ACHN (cell line): Measurements from ENCODE around the gene GKN1.

ENCODE experiments used
- DNase-seq: peaks from one replicate; pipeline ENCODE4 v3.0.0-alpha.2; 2015
- in situ Hi-C: cut with HindIII; loops from 2 replicates; pipeline ENCODE4 v1.10.0; 2017; ENCODE audit warnings: low sequenced_read_pairs, low pct_ligation_motif_present, low pct_unique_long_range_greater_than_20kb

GKN1 gene

DNA sequence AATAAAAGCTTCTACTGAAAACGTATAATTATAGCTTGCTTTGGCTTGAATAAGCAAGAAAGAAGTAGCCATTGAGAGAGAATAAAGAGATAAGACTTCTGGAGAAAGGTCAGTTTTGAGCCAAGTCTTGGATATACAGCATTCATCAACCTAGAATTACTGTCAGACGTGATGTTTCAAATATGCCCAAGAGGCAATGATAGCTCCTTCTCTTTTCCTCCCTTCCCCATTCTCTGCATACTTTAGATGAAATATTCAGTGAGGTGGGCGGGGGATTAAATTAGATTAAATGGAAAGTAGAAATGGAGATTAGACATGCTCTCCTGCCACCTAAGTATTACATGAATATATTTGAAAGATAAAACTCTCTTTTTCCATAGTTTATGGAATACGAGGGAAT lies 47.3 kb downstream of the GKN1 start:
- in situ Hi-C loops, result no loop called here
- no peak for DNase-seq

DNA sequence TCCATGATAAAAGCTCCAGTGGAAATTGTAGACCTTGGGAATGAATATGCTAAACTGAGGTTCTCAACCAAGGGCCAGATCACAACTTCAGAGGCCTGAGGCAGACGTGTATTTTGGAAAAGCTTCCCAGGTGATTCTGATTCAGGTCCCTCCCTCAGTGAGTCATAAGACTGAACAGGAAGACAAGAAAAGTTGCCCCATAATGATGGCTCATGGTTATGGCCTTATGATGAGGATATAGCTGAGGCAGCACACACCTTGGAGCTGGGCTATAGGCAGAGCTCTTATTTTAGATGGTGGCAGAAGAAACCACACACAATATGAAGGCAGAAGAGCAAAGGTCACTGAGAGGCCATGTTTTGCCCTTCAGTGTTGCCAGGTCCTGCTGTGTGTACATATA lies 48.1 kb downstream of the GKN1 start:
- in situ Hi-C loops, result no loop called here
- no peak for DNase-seq

DNA sequence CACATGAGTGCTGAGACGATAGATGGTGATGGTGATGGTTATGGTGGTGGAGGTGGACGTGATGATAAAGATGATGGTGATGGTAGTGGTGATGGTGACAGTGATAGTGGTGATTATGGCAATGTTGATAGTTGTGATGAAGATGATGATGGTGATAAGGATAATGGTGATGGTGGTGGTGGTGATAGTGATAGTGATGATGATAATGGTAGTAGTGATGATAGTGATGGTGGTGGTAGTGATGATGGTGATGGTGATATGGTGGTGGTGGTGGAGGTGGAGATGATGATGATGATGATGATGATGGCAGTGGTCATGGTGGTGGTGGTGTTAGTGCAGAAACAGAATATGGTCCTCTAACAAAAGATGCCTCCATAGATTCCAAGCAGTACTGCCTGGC lies 48.8 kb downstream of the GKN1 start:
- DNase-seq, result no peak
- in situ Hi-C loops, result no loop called here

DNA sequence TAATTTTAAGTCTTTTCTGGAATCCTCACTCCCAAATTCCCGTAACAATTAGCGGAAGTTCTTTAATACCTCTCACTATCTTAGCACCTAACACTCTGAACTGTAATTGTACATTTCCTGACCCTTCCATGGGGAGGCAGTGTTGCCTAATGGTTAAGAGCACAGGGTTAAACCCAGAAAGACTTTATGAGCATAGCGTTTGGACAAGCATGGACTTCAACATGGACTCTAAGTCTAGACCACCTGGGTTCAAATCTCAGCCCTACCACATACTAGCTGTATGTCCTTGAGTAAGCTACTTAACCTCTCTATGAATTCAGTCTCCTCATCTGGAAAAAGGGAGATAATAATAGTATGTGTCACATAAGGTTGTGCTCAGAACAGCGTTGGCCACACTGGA lies 51.6 kb downstream of the GKN1 start:
- in situ Hi-C loops, result no loop called here
- peak; percentile 76 for DNase-seq

DNA sequence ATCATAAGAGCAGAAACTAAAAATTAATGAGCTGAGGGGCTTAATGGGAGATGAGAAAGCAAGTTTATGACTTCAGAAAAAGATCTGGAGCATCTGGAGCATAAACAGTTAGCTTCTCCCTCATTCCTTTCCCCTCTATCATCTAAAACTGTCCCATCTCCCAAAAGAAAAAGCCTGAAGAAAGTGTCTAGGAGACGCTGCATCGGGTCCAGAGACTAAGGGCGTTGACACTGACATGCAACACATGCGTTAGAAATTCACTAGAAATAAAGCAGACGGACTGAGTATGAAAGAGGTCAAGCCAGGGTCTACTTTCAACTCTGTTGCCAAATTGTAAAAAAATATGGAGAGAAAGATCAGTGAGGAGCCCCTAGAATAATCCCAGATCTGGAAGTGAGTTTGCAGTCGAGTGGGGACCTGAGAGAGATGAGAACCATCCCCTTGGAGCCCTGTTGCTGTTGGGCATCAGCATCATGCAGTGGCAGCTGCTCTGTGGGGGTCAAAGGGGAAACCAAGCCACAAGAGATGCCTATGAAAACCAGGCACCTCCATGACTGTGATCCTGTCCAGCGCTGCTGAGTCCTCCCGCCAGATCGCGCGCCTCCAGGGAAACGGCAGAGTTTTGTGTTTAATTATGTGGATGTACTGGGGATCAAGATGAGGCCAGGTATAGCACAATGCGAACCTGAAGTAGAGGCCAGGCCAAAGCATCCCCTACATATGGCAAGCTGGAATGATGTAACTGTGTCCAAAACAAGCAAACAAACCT lies 52.4 kb downstream of the GKN1 start:
- DNase-seq, result no peak
- in situ Hi-C loops, result no loop called here
